HCT116 (cell line): ENCODE results near the gene ZNF32. TPM values are rescaled to one million over a fixed set of nuclear protein-coding genes. Genes with fewer than 3 reads are reported as not detected.

Experiments
- ATAC-seq: fragments of 200-7000 bp; cut with Tn5 transposase; 2 replicates; pipeline ENCODE4 v1.9.1; 2020; ENCODE audit warnings: mild to moderate bottlenecking, moderate library complexity
- BruUV-seq: library from RNA; stranded (reverse); fragments of 400-500 nt; replicated peaks from 2 replicates; lab custom pipeline; 2021; lab: Mats Ljungman, UMichigan
- CTCF ChIA-PET: fragments of 300-600 bp; sonication (Branson Sonifier 250); formaldehyde crosslinking; loops from one replicate; lab custom pipeline; 2021; ENCODE audit warnings: antibody characterized with exemption; lab: Charles Lee
- POLR2A ChIA-PET: fragments of 300-600, 350-600 bp; sonication (Branson Sonifier 250); formaldehyde crosslinking; loops from one replicate; lab custom pipeline; 2021; ENCODE audit warnings: antibody characterized with exemption; lab: Charles Lee
- RAD21 ChIA-PET, 2 experiments: fragments of 300-600 bp; sonication (Branson Sonifier 250); formaldehyde crosslinking; loops; one replicate each; lab custom pipeline; 2023; ENCODE audit warnings: low total read pairs in 2 of 2; ENCODE audit not compliant: uncharacterized antibody in 2 of 2, unreplicated experiment in 2 of 2, low non-redundant PET in 1 of 2; lab: Charles Lee
- DNase-seq: peaks from one replicate; pipeline ENCODE4 v3.0.0-alpha.2; 2010; ENCODE audit warnings: low read depth, low spot score
- H2AFZ ChIP-seq: fragments of 200-600 bp; shearing (Covaris generic), sonication (generic); 2 replicates; pipeline ENCODE4 v1.6.1; 2017; ENCODE audit warnings: low read depth, mixed run types, mixed read lengths, antibody characterized with exemption, low read length; ENCODE audit not compliant: poor library complexity, severe bottlenecking
- H3K27ac ChIP-seq: 2 replicates; pipeline ENCODE4 v1.5.1; 2012; ENCODE audit warnings: low read depth, low read length
- H3K27me3 ChIP-seq: fragments of 200-600 bp; sonication (generic); 2 replicates; pipeline ENCODE4 v1.6.1; 2016; ENCODE audit warnings: mixed run types, low read length, mixed read lengths; ENCODE audit not compliant: insufficient read depth
- H3K36me3 ChIP-seq, 2 experiments: fragments of 200-500 bp in 1 of 2; fragments of 200-600 bp in 1 of 2; sonication (Bioruptor generic) in 1 of 2; sonication (generic) in 1 of 2; 2 replicates each; pipeline versions ENCODE4 v1.5.1 to v1.6.1; 2014 to 2016; ENCODE audit warnings: low read length in 2 of 2, inconsistent platforms in 1 of 2, mixed read lengths in 1 of 2, mixed run types in 1 of 2; ENCODE audit not compliant: insufficient read depth in 2 of 2, control insufficient read depth in 1 of 2
- H3K4me1 ChIP-seq, 2 experiments: fragments of 200-600 bp in 1 of 2; sonication (generic) in 1 of 2; 2 replicates each; pipeline versions ENCODE4 v1.5.1 to v1.6.1; 2012 to 2017; ENCODE audit warnings: low read length in 2 of 2, inconsistent platforms in 1 of 2, mild to moderate bottlenecking in 1 of 2, mixed read lengths in 1 of 2, mixed run types in 1 of 2, moderate library complexity in 1 of 2; ENCODE audit not compliant: insufficient read depth in 2 of 2, control insufficient read depth in 1 of 2
- H3K4me2 ChIP-seq: fragments of 200-600 bp; sonication (generic); 2 replicates; pipeline ENCODE4 v1.6.1; 2017; ENCODE audit warnings: mixed run types, low read length, mixed read lengths
- H3K4me3 ChIP-seq, 2 experiments: fragments of 200-600 bp in 1 of 2; sonication (generic) in 1 of 2; replicated peaks in 1 of 2; 2 replicates each; pipeline ENCODE4 v1.5.1; 2011 to 2016; ENCODE audit warnings: low read length in 2 of 2, control low read depth in 1 of 2, low read depth in 1 of 2, mild to moderate bottlenecking in 1 of 2, mixed read lengths in 1 of 2, mixed run types in 1 of 2
- H3K79me2 ChIP-seq: fragments of 200-600 bp; sonication (generic); 2 replicates; pipeline ENCODE4 v1.6.1; 2017; ENCODE audit warnings: mild to moderate bottlenecking, mixed run types, low read length, moderate library complexity, mixed read lengths; ENCODE audit not compliant: insufficient read depth
- H3K9ac ChIP-seq: fragments of 200-600 bp; sonication (generic); 2 replicates; pipeline ENCODE4 v1.6.1; 2016; ENCODE audit warnings: low read length, mixed read lengths
- H3K9me2 ChIP-seq: fragments of 200-600 bp; sonication (generic), shearing (Covaris generic); 2 replicates; pipeline ENCODE4 v1.6.1; 2017; ENCODE audit warnings: mixed run types, mild to moderate bottlenecking, moderate library complexity; ENCODE audit not compliant: insufficient read depth
- H3K9me3 ChIP-seq, 2 experiments: fragments of 200-500 bp in 1 of 2; fragments of 200-600 bp in 1 of 2; sonication (Bioruptor generic) in 1 of 2; sonication (generic) in 1 of 2; 2 replicates each; pipeline ENCODE4 v1.6.1; 2014 to 2017; ENCODE audit warnings: low read length in 2 of 2, mixed read lengths in 2 of 2, inconsistent platforms in 1 of 2, low read depth in 1 of 2, mild to moderate bottlenecking in 1 of 2, mixed run types in 1 of 2, moderate library complexity in 1 of 2; ENCODE audit not compliant: control insufficient read depth in 1 of 2, insufficient read depth in 1 of 2
- H4K20me1 ChIP-seq: fragments of 200-600 bp; sonication (generic), shearing (Covaris generic); 2 replicates; pipeline ENCODE4 v1.6.1; 2017; ENCODE audit warnings: mixed run types, mild to moderate bottlenecking, moderate library complexity; ENCODE audit not compliant: insufficient read depth
- CBX3 ChIP-seq: IDR thresholded peaks from 2 replicates; pipeline ENCODE4 v1.6.1; 2012; ENCODE audit warnings: low read depth
- CEBPB ChIP-seq: IDR thresholded peaks from 2 replicates; pipeline ENCODE4 v1.6.1; 2012; ENCODE audit warnings: low read depth
- ELF1 ChIP-seq: IDR thresholded peaks from 2 replicates; pipeline ENCODE4 v1.6.1; 2012; ENCODE audit warnings: low read depth, borderline replicate concordance
- EZH2 ChIP-seq: fragments of 200-600 bp; sonication (generic); IDR thresholded peaks from 2 replicates; pipeline ENCODE4 v1.6.1; 2017; ENCODE audit warnings: antibody characterized with exemption, mixed run types
- EZH2phosphoT487 ChIP-seq: fragments of 200-600 bp; IDR thresholded peaks from 2 replicates; pipeline ENCODE4 v1.6.1; 2018; ENCODE audit warnings: antibody characterized with exemption, borderline replicate concordance
- FOSL1 ChIP-seq: IDR thresholded peaks from 2 replicates; pipeline ENCODE4 v1.6.1; 2012; ENCODE audit warnings: low read depth
- JUND ChIP-seq: IDR thresholded peaks from 2 replicates; pipeline ENCODE4 v1.6.1; 2012
- POLR2A ChIP-seq: IDR thresholded peaks from 2 replicates; pipeline ENCODE4 v1.7.0; 2011; ENCODE audit warnings: borderline replicate concordance; ENCODE audit not compliant: insufficient read depth, insufficient read length; ENCODE audit errors: extremely low read depth
- POLR2AphosphoS5 ChIP-seq: IDR thresholded peaks from 2 replicates; pipeline ENCODE4 v1.6.1; 2011; ENCODE audit warnings: mild to moderate bottlenecking, low read depth, low read length, moderate library complexity
- RAD21 ChIP-seq: IDR thresholded peaks from 2 replicates; pipeline ENCODE4 v1.6.1; 2012; ENCODE audit warnings: low read depth, mild to moderate bottlenecking
- SIN3A ChIP-seq: IDR thresholded peaks from 2 replicates; pipeline ENCODE4 v1.6.1; 2012; ENCODE audit warnings: low read depth
- SP1 ChIP-seq: IDR thresholded peaks from 2 replicates; pipeline ENCODE4 v1.6.1; 2012; ENCODE audit warnings: low read depth
- SRF ChIP-seq: IDR thresholded peaks from 2 replicates; pipeline ENCODE4 v1.6.1; 2012; ENCODE audit warnings: low read depth
- TCF7L2 ChIP-seq: IDR thresholded peaks from 2 replicates; pipeline ENCODE4 v1.7.0; 2011; ENCODE audit warnings: borderline replicate concordance, inconsistent platforms; ENCODE audit not compliant: insufficient read depth, insufficient read length; ENCODE audit errors: extremely low read depth
- ZFX ChIP-seq: fragments of 450-650 bp; IDR thresholded peaks from 2 replicates; pipeline ENCODE4 v1.6.1; 2017
- ZNF274 ChIP-seq: fragments of 200-500 bp; sonication (Bioruptor generic); IDR thresholded peaks from 2 replicates; pipeline ENCODE4 v1.6.1; 2014; ENCODE audit warnings: mild to moderate bottlenecking, low read depth, low read length, inconsistent platforms
- intact Hi-C: fragments of 100-400 bp; cut with micrococcal nuclease; formaldehyde crosslinking; loops from 2 replicates; pipeline ENCODE4 v1.10.0; 2022
- total RNA-seq: library from RNA; stranded (reverse); gene quantifications from one replicate; pipeline ENCODE4 v1.2.1, GENCODE V29; 2021; ENCODE audit not compliant: unreplicated experiment
- TF ChIP-seq, protein P1 (sequence below): IDR thresholded peaks from 2 replicates; pipeline ENCODE4 v1.6.1; 2012
- TF ChIP-seq, protein P2 (sequence below): IDR thresholded peaks from 2 replicates; pipeline ENCODE4 v1.6.1; 2012; ENCODE audit warnings: low read depth
- TF ChIP-seq, protein P3 (sequence below): IDR thresholded peaks from 2 replicates; pipeline ENCODE4 v1.6.1; 2012
- TF ChIP-seq, protein P4 (sequence below), 3 experiments: fragments of 200-600 bp in 1 of 3; sonication (generic) in 1 of 3; IDR thresholded peaks in 2 of 3; conservative IDR thresholded peaks in 1 of 3; 2 replicates each; pipeline ENCODE4 v1.5.1; 2012 to 2017; ENCODE audit warnings: low read depth in 2 of 3, low read length in 2 of 3, antibody characterized with exemption in 1 of 3, borderline replicate concordance in 1 of 3, control low read depth in 1 of 3, mild to moderate bottlenecking in 1 of 3, mixed read lengths in 1 of 3, mixed run types in 1 of 3, moderate library complexity in 1 of 3; ENCODE audit not compliant: insufficient read depth in 1 of 3

The ZNF32 gene
- total RNA-seq, 1 experiment from 2014 or later, result 10.3 TPM

DNA sequence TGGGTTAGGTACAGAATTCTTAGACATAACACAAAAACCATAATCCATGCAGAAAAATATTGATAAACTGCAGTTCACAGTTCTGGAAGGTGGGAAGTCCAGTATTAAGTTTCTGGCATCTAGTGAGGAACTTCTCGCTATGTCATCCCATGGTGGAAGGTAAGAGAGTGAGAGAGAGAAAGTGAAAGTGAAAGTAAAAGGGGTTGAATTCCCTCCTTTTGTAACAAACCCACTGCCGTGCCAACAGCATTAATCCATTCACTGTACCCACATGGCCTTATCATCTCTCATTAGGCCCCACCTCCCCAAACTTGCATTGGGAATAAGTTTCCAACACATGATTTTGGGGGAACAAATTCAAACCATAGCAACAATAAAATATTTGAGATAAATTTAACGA, 25.3 kb downstream of the ZNF32 start:
- intact Hi-C loops, result no loop called here

More for the DNA sequence above, 25.3 kb downstream of the ZNF32 start:
- no peaks in the 10 kb centered on the region for H3K9me2 ChIP-seq
- DNase-seq, result no peak
- no peaks in the 10 kb centered on the region; a peak in 1 of 4 replicates for H3K36me3 ChIP-seq
- RAD21 ChIA-PET, result no interaction called here
- CTCF ChIA-PET, result no interaction called here
- POLR2A ChIA-PET, result no interaction called here
- no peaks in the 10 kb centered on the region for H4K20me1 ChIP-seq
- BruUV-seq, result no TSS peak
- no peak overlapping the region for H3K9ac ChIP-seq
- peaks cover 0 to 6% of the 10 kb centered on the region in 2 experiments; a peak in 1 of 4 replicates for H3K9me3 ChIP-seq
- no peaks in the 10 kb centered on the region for H3K79me2 ChIP-seq
- peak overlapping the region; percentile 28 for H3K4me2 ChIP-seq
- no peak overlapping the region for H3K27ac ChIP-seq
- no peak overlapping the region for H2AFZ ChIP-seq
- peaks cover 0 to 4% of the 10 kb centered on the region in 2 experiments; a peak in 2 of 4 replicates for H3K4me1 ChIP-seq
- ATAC-seq, result no peak
- TF ChIP-seq, protein P1, sequence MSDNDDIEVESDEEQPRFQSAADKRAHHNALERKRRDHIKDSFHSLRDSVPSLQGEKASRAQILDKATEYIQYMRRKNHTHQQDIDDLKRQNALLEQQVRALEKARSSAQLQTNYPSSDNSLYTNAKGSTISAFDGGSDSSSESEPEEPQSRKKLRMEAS, result no peak
- TF ChIP-seq CBX3 (no peak), POLR2AphosphoS5 (no peak), POLR2A (no peak), ZFX (no peak), ZNF274 (no peak), SP1 (no peak), TCF7L2 (no peak), SIN3A (no peak), SRF (no peak), EZH2phosphoT487 (no peak), CEBPB (no peak), JUND (no peak), FOSL1 (no peak), EZH2 (no peak), ELF1 (no peak), RAD21 (no peak)
- TF ChIP-seq, protein P2, sequence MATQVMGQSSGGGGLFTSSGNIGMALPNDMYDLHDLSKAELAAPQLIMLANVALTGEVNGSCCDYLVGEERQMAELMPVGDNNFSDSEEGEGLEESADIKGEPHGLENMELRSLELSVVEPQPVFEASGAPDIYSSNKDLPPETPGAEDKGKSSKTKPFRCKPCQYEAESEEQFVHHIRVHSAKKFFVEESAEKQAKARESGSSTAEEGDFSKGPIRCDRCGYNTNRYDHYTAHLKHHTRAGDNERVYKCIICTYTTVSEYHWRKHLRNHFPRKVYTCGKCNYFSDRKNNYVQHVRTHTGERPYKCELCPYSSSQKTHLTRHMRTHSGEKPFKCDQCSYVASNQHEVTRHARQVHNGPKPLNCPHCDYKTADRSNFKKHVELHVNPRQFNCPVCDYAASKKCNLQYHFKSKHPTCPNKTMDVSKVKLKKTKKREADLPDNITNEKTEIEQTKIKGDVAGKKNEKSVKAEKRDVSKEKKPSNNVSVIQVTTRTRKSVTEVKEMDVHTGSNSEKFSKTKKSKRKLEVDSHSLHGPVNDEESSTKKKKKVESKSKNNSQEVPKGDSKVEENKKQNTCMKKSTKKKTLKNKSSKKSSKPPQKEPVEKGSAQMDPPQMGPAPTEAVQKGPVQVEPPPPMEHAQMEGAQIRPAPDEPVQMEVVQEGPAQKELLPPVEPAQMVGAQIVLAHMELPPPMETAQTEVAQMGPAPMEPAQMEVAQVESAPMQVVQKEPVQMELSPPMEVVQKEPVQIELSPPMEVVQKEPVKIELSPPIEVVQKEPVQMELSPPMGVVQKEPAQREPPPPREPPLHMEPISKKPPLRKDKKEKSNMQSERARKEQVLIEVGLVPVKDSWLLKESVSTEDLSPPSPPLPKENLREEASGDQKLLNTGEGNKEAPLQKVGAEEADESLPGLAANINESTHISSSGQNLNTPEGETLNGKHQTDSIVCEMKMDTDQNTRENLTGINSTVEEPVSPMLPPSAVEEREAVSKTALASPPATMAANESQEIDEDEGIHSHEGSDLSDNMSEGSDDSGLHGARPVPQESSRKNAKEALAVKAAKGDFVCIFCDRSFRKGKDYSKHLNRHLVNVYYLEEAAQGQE, result no peak
- TF ChIP-seq, protein P3, sequence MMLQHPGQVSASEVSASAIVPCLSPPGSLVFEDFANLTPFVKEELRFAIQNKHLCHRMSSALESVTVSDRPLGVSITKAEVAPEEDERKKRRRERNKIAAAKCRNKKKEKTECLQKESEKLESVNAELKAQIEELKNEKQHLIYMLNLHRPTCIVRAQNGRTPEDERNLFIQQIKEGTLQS, result no peak
- TF ChIP-seq, protein P4, sequence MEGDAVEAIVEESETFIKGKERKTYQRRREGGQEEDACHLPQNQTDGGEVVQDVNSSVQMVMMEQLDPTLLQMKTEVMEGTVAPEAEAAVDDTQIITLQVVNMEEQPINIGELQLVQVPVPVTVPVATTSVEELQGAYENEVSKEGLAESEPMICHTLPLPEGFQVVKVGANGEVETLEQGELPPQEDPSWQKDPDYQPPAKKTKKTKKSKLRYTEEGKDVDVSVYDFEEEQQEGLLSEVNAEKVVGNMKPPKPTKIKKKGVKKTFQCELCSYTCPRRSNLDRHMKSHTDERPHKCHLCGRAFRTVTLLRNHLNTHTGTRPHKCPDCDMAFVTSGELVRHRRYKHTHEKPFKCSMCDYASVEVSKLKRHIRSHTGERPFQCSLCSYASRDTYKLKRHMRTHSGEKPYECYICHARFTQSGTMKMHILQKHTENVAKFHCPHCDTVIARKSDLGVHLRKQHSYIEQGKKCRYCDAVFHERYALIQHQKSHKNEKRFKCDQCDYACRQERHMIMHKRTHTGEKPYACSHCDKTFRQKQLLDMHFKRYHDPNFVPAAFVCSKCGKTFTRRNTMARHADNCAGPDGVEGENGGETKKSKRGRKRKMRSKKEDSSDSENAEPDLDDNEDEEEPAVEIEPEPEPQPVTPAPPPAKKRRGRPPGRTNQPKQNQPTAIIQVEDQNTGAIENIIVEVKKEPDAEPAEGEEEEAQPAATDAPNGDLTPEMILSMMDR (IDR thresholded peaks at IDR 0.05 in 2 of 3, conservative IDR thresholded peaks at IDR 0.05 in 1 of 3; ENCODE audit: borderline replicate concordance in 1 of 3, insufficient read depth in 1 of 3, low read depth in 2 of 3, low read length in 2 of 3), result no peak
- H3K4me3 ChIP-seq, result no peak overlapping the region
- H3K27me3 ChIP-seq, result no peaks in the 10 kb centered on the region
